ENCODE results near the gene SBK1. TPM values are rescaled to one million over a fixed set of nuclear protein-coding genes. Genes with fewer than 3 reads are reported as not detected.
"Not testable (repeated sequence)": the region's sequence is repeated elsewhere in the genome, so short reads cannot be mapped to it uniquely, and the experiment has no call there.

Gene SBK1
- not detected in 2 replicates for total RNA-seq (2014; rRNA removed; shearing (Covaris generic))
- polyA plus RNA-seq (2016; fragmentation: Nextera tagmentation; extraction: Ambion mirVana) = not detected in 2 replicates

- no peaks in the 10 kb centered on the region for H4K20me1 ChIP-seq (ENCODE audit: insufficient read depth)
- H3K9me2 ChIP-seq (ENCODE audit: insufficient read depth) = no peaks in the 10 kb centered on the region
- 3% methylated on average over 21 to 54 of the region's 88 CpGs for WGBS, 2 experiments (ENCODE audit: low coverage in 1 of 2, low lambda C conversion rate in 2 of 2, missing lambda C conversion rate in 2 of 2)
- H3K4me3 ChIP-seq = peak within 1 kb of the TSS; percentile 66
- H3F3A ChIP-seq (ENCODE audit: insufficient read depth) = no peaks in the 10 kb centered on the region
- no peak within 1 kb of the TSS for H3K27ac ChIP-seq
- no peaks in the 10 kb centered on the region for H3K79me2 ChIP-seq (ENCODE audit: insufficient read depth)
- peak within 1 kb of the TSS; percentile 80 for H3K4me2 ChIP-seq (ENCODE audit: unreplicated experiment)
- peaks cover 63% of the 10 kb centered on the region for H3K27me3 ChIP-seq (replicated peaks; ENCODE audit: insufficient read depth)
- H3K9me3 ChIP-seq (ENCODE audit: low read depth) = no peaks in the 10 kb centered on the region
- H2AFZ ChIP-seq = peak within 1 kb of the TSS; percentile 58
- TF ChIP-seq EZH2phosphoT487 (IDR thresholded peaks at IDR 0.05; ENCODE audit: insufficient read depth, low read depth) = no peak
- TF ChIP-seq EZH2 (IDR thresholded peaks at IDR 0.05; ENCODE audit: insufficient read depth, poor library complexity, severe bottlenecking) = no peak
- no peaks in the 10 kb centered on the region for H3K4me1 ChIP-seq (ENCODE audit: insufficient read depth)
- no peak within 1 kb of the TSS for H3K9ac ChIP-seq
- DNase-seq = peak; percentile 67
- in situ Hi-C loops (cut with MboI) = no loop called here
- H3K36me3 ChIP-seq (ENCODE audit: low read depth) = no peaks in the 10 kb centered on the region
These were observed at the start of gene SBK1 for GRCh38 chr16:28291651-28292626. Gene SBK1, plus strand, starts transcription at chr16:28292525. Its CDS starts 24,867 bp downstream, at chr16:28317392.

GRCh38 chr16:28249483-28249882 is 42.8 kb upstream of the SBK1 start:
- H3K9me3 ChIP-seq (ENCODE audit: low read depth); DNase-seq; H3K4me1 ChIP-seq (ENCODE audit: insufficient read depth); H3K27me3 ChIP-seq (replicated peaks; ENCODE audit: insufficient read depth); H3K36me3 ChIP-seq (ENCODE audit: low read depth); H3F3A ChIP-seq (ENCODE audit: insufficient read depth); H3K9ac ChIP-seq; H3K27ac ChIP-seq; H3K9me2 ChIP-seq (ENCODE audit: insufficient read depth); H3K4me3 ChIP-seq; in situ Hi-C loops (cut with MboI); H3K4me2 ChIP-seq (ENCODE audit: unreplicated experiment); H3K79me2 ChIP-seq (ENCODE audit: insufficient read depth); H2AFZ ChIP-seq; H4K20me1 ChIP-seq (ENCODE audit: insufficient read depth): not testable (repeated sequence)
- 47 to 65% methylated on average over 2 of the region's 2 CpGs for WGBS, 2 experiments (ENCODE audit: low coverage in 1 of 2, low lambda C conversion rate in 2 of 2, missing lambda C conversion rate in 2 of 2)

- TF ChIP-seq EZH2 (IDR thresholded peaks at IDR 0.05; ENCODE audit: insufficient read depth, poor library complexity, severe bottlenecking) (no peak), EZH2phosphoT487 (IDR thresholded peaks at IDR 0.05; ENCODE audit: insufficient read depth, low read depth) (no peak)
- Histone ChIP-seq H4K20me1 (ENCODE audit: insufficient read depth) (no peaks in the 10 kb centered on the region), H3K27ac (no peak overlapping the region), H3K4me3 (no peak overlapping the region), H3K4me2 (ENCODE audit: unreplicated experiment) (no peak overlapping the region), H3K79me2 (ENCODE audit: insufficient read depth) (no peaks in the 10 kb centered on the region), H3K27me3 (replicated peaks; ENCODE audit: insufficient read depth) (peaks cover 4% of the 10 kb centered on the region; the same call in 1 of the 2 replicates), H3K9me3 (ENCODE audit: low read depth) (no peaks in the 10 kb centered on the region), H3K4me1 (ENCODE audit: insufficient read depth) (no peaks in the 10 kb centered on the region), H3K36me3 (ENCODE audit: low read depth) (no peaks in the 10 kb centered on the region), H3F3A (ENCODE audit: insufficient read depth) (no peaks in the 10 kb centered on the region), H3K9me2 (ENCODE audit: insufficient read depth) (no peaks in the 10 kb centered on the region), H2AFZ (no peak overlapping the region), H3K9ac (no peak overlapping the region)
- 27 to 36% methylated on average over 3 of the region's 3 CpGs for WGBS, 2 experiments (ENCODE audit: low coverage in 1 of 2, low lambda C conversion rate in 2 of 2, missing lambda C conversion rate in 2 of 2)
- in situ Hi-C loops (cut with MboI) = no loop called here
- DNase-seq = no peak
These were observed 41.3 kb upstream of the SBK1 start for GRCh38 chr16:28250999-28251398.

GRCh38 chr16:28254158-28254557 is 38.2 kb upstream of the SBK1 start:
- H3F3A ChIP-seq (ENCODE audit: insufficient read depth) = no peaks in the 10 kb centered on the region
- H3K9ac ChIP-seq = no peak overlapping the region
- no peaks in the 10 kb centered on the region for H3K9me3 ChIP-seq (ENCODE audit: low read depth)
- no peak overlapping the region for H3K4me3 ChIP-seq
- H3K9me2 ChIP-seq (ENCODE audit: insufficient read depth) = no peaks in the 10 kb centered on the region
- H3K4me1 ChIP-seq (ENCODE audit: insufficient read depth) = no peaks in the 10 kb centered on the region
- H3K36me3 ChIP-seq (ENCODE audit: low read depth) = no peaks in the 10 kb centered on the region
- DNase-seq = no peak
- no peaks in the 10 kb centered on the region for H4K20me1 ChIP-seq (ENCODE audit: insufficient read depth)
- no peak overlapping the region for H3K27ac ChIP-seq
- no peak overlapping the region for H3K4me2 ChIP-seq (ENCODE audit: unreplicated experiment)
- no peak overlapping the region for H2AFZ ChIP-seq
- H3K79me2 ChIP-seq (ENCODE audit: insufficient read depth) = no peaks in the 10 kb centered on the region
- WGBS, 2 experiments (ENCODE audit: low coverage in 1 of 2, low lambda C conversion rate in 2 of 2, missing lambda C conversion rate in 2 of 2) = 74 to 80% methylated on average over 6 of the region's 6 CpGs
- in situ Hi-C loops (cut with MboI) = no loop called here
- no peak for TF ChIP-seq EZH2phosphoT487 (IDR thresholded peaks at IDR 0.05; ENCODE audit: insufficient read depth, low read depth)
- TF ChIP-seq EZH2 (IDR thresholded peaks at IDR 0.05; ENCODE audit: insufficient read depth, poor library complexity, severe bottlenecking) = no peak
- peaks cover 11% of the 10 kb centered on the region for H3K27me3 ChIP-seq (replicated peaks; ENCODE audit: insufficient read depth)
